Measurements from ENCODE around the gene GAS7. TPM values are rescaled to one million over a fixed set of nuclear protein-coding genes. Genes with fewer than 3 reads are reported as not detected.

GAS7 gene
- total and polyA plus RNA-seq, 10 of the 15 experiments (the other 5 are each of a cell fraction or from before 2014, with no cell fraction given): 2.3 to 53.4 (median 24.0) TPM

DNA sequence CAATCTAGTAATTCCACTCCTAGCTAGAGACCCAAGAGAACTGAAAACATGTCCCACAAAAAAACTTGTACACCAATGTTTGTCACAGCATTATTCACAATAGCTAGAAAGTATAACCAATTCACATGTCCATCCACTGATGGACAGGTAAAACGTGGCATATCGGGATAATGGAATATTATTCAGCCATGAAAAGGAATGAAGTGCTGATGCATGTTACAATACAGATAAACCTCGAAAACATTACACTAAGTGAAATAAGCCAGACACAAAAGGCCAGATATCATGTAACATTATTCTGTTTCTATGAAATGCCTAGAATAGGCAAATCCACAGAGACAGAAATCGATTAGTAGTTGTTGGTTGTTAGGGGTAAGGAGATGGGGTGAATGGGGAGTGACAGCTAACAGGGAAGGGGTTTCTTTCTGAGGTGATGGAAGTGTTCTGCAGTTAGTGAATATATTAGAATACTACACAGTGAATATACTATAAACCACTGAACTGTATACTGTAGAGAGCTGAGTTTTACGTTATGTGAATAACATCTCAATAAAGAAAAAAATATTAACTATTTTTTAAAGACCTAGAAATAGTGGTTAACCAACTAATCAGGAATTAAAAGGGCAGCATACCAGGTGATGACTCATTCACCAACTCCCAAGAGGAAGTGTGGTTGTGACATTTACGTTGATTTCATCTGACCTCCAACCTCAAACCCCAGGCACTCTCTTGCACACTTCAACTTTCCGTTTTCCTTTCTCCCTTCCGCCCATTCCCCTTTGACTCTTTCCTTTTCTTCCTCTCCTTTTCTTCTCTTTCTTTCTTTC lies 48.6 kb downstream of the GAS7 start:
- SMC1A ChIA-PET (ENCODE audit: uncharacterized antibody, unreplicated experiment): interaction anchor here (0.8 to 1.0 kb wide), 2 partner anchors 88 to 389 kb away, joined by 3 read pairs; no protein-coding TSS in a partner anchor
- TF ChIP-seq TCF7 (IDR thresholded peaks at IDR 0.05; ENCODE audit: borderline replicate concordance): no peak
- TF ChIP-seq PML (IDR thresholded peaks at IDR 0.05; ENCODE audit: low read length): no peak
- TF ChIP-seq, protein P1, sequence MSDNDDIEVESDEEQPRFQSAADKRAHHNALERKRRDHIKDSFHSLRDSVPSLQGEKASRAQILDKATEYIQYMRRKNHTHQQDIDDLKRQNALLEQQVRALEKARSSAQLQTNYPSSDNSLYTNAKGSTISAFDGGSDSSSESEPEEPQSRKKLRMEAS (IDR thresholded peaks at IDR 0.05; ENCODE audit: low read depth, low read length): no peak
- TF ChIP-seq TBL1XR1 (IDR thresholded peaks at IDR 0.05; ENCODE audit: low read depth, low read length): peak; percentile 39; the same call in 1 of the 2 replicates
- TF ChIP-seq E2F4 (IDR thresholded peaks at IDR 0.05; ENCODE audit: low read depth, low read length): no peak
- no peak for TF ChIP-seq TCF12 (IDR thresholded peaks at IDR 0.05; ENCODE audit: low read depth, low read length)
- TF ChIP-seq ZNF622 (IDR thresholded peaks at IDR 0.05): no peak
- TF ChIP-seq RB1 (IDR thresholded peaks at IDR 0.05; ENCODE audit: borderline replicate concordance): no peak
- peak; percentile 74; the same call in 1 of the 2 replicates for TF ChIP-seq MLLT1 (IDR thresholded peaks at IDR 0.05)
- no peak for TF ChIP-seq MEF2A (IDR thresholded peaks at IDR 0.05; ENCODE audit: insufficient read depth, low read depth, low read length)
- TF ChIP-seq PRDM15 (CRISPR knock-in tag; IDR thresholded peaks at IDR 0.05): no peak
- peak; percentile 22; the same call in 1 of the 2 replicates for TF ChIP-seq NBN (IDR thresholded peaks at IDR 0.05)
- TF ChIP-seq ZNF24 (IDR thresholded peaks at IDR 0.05): no peak
- TF ChIP-seq ZBED1 (IDR thresholded peaks at IDR 0.05; ENCODE audit: borderline replicate concordance): no peak
- TF ChIP-seq KDM1A (IDR thresholded peaks at IDR 0.05; ENCODE audit: borderline replicate concordance): no peak
- TF ChIP-seq, protein P2, sequence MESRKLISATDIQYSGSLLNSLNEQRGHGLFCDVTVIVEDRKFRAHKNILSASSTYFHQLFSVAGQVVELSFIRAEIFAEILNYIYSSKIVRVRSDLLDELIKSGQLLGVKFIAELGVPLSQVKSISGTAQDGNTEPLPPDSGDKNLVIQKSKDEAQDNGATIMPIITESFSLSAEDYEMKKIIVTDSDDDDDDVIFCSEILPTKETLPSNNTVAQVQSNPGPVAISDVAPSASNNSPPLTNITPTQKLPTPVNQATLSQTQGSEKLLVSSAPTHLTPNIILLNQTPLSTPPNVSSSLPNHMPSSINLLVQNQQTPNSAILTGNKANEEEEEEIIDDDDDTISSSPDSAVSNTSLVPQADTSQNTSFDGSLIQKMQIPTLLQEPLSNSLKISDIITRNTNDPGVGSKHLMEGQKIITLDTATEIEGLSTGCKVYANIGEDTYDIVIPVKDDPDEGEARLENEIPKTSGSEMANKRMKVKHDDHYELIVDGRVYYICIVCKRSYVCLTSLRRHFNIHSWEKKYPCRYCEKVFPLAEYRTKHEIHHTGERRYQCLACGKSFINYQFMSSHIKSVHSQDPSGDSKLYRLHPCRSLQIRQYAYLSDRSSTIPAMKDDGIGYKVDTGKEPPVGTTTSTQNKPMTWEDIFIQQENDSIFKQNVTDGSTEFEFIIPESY (IDR thresholded peaks at IDR 0.05): no peak
- no peak for TF ChIP-seq POLR2A (IDR thresholded peaks at IDR 0.05; ENCODE audit: low read depth, low read length)

More for the DNA sequence above, 48.6 kb downstream of the GAS7 start:
- Histone ChIP-seq H3K36me3 (ENCODE audit: control insufficient read depth in 2 of 2, insufficient read depth in 2 of 2, low read length in 1 of 2) (no peaks in the 10 kb centered on the region), H2AFZ (ENCODE audit: control insufficient read depth, low read depth, low read length) (no peak overlapping the region), H3K4me3 (no peak overlapping the region), H3K79me2 (ENCODE audit: control insufficient read depth, insufficient read depth, low read length) (no peaks in the 10 kb centered on the region), H4K20me1 (ENCODE audit: control insufficient read depth, insufficient read depth) (no peaks in the 10 kb centered on the region), H3K9me3 (replicated peaks; ENCODE audit: control insufficient read depth, insufficient read depth, low read length) (no peaks in the 10 kb centered on the region; the same call in 2 of the 3 replicates), H3K27me3 (replicated peaks in 1 of 2; ENCODE audit: control insufficient read depth in 2 of 2, insufficient read depth in 2 of 2, low read length in 1 of 2) (no peaks in the 10 kb centered on the region), H3K4me2 (ENCODE audit: control insufficient read depth, insufficient read depth) (no peak overlapping the region), H3K27ac (ENCODE audit: control insufficient read depth, insufficient read depth) (no peak overlapping the region), H3K9ac (ENCODE audit: control insufficient read depth, insufficient read depth, low read length) (no peak overlapping the region), H3K4me1 (ENCODE audit: control insufficient read depth, insufficient read depth, low read length) (peaks cover 19% of the 10 kb centered on the region)
- no TSS peak for BruUV-seq (replicated peaks)
- WGBS (ENCODE audit: insufficient coverage, insufficient replicate concordance, low lambda C conversion rate, missing lambda C conversion rate): 23% methylated on average over 8 of the region's 8 CpGs
- RAD21 ChIA-PET (ENCODE audit: unreplicated experiment): no interaction called here
- peak; percentile 73 for ATAC-seq
- FAIRE-seq: peak; percentile 49
- peak; percentile 68 for DNase-seq (ENCODE audit: low read depth, low spot score)
- intact Hi-C loops (cut with micrococcal nuclease; ENCODE audit: unreplicated experiment): no loop called here
- POLR2A ChIA-PET: no interaction called here
- CTCF ChIA-PET: no interaction called here
- in situ Hi-C loops (cut with MboI): no loop called here
